Activated naive CD4-positive, alpha-beta T cell treated with anti-CD3 and anti-CD28 coated beads, Interleukin-2, amount 50 U/mL, for 72 hours (primary cell): ENCODE measurements around the gene FHAD1. TPM values are rescaled to one million over a fixed set of nuclear protein-coding genes. Genes with fewer than 3 reads are reported as not detected.
"Not testable (repeated sequence)": the region's sequence is repeated elsewhere in the genome, so short reads cannot be mapped to it uniquely, and the experiment has no call there.

Experiments
- ATAC-seq, 2 donors: fragments of 150-1000 bp; cut with Tn5 transposase; 2 replicates each; pipeline ENCODE4 v1.10.0; 2021; ENCODE audit warnings: mild to moderate bottlenecking in 2 of 2, moderate library complexity in 2 of 2
- DNase-seq, 2 donors: peaks; one replicate each; pipeline ENCODE4 v3.0.0; 2021 to 2022; ENCODE audit warnings: low spot score in 2 of 2
- H3K27ac Mint-ChIP-seq, 2 donors: one replicate each; pipeline ENCODE4 v1.8.0; 2022; ENCODE audit warnings: mild to moderate bottlenecking in 2 of 2, mixed read lengths in 2 of 2
- H3K36me3 Mint-ChIP-seq, 2 donors: one replicate each; pipeline ENCODE4 v1.8.0; 2022; ENCODE audit warnings: mixed read lengths in 2 of 2
- H3K9me3 Mint-ChIP-seq, 2 donors: one replicate each; pipeline ENCODE4 v1.8.0; 2022; ENCODE audit warnings: mixed read lengths in 2 of 2
- total RNA-seq, 2 donors: library from RNA; stranded (reverse); gene quantifications; one replicate each; pipeline ENCODE4 v1.2.3, GENCODE V29; 2022

Gene FHAD1
- total RNA-seq, 2 donors from 2014 or later: 0.27 TPM; not detected in 1

DNA sequence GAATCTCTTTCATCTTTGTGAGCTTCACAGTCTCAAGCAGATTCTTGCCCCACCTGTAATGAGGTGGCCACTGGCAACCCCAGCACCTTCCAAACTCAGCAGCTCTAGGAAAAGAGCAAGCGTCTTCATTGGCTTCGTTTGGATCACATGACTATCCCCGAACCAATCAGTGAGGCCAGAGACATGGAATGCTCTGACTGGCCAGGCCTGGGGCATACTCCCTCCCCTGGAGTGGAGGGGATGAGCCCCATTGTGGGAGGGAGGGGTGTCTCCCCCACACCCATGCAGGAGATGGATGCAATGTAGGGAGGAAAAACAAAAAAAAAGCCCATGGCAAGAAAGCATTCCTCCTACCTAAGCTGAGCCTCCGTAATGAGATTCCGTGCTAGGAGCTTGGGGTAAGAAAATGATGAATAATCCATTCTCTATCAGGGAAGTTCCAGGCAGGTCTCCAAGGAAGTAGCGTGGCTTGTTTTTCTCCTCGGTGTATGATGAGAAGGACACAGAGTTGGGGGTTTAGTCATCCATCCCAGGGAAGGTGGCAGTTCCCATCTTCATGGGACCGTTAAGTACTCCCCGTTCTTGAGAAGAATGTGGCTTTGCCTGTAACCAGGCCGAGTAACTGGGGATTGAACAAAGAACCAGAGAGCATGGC lies 32.7 kb downstream of the FHAD1 start:
- H3K9me3 Mint-ChIP-seq: no peaks in the 10 kb centered on the region
- no peaks in the 10 kb centered on the region for H3K36me3 Mint-ChIP-seq
- DNase-seq: peak in 1 of 2 donors; percentile 18
- no peak overlapping the region for H3K27ac Mint-ChIP-seq
- ATAC-seq: no peak

DNA sequence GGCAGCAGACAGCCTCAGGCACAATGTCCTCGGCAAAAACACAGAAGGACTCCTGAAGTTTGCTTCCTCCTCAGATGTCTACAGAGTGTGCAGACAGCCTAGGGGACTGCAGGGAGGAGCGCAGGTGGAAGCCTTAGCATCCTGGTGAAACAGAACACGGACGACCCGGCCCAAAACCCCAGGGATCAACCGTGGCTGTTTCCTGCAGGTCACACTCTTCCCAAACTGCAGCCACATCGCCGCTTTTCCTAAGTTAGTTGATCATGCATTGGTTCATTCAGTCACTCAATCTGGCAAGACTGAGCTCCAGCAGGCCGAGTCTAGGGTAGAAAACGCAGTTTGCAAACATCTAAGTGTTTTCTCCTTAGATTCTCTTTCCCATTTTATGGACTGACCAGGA lies 33.4 kb downstream of the FHAD1 start:
- DNase-seq (peak in 1 of 2 donors; percentile 7), ATAC-seq (no peak)
- Mint-ChIP-seq H3K36me3 (no peaks in the 10 kb centered on the region), H3K9me3 (no peaks in the 10 kb centered on the region), H3K27ac (no peak overlapping the region)

DNA sequence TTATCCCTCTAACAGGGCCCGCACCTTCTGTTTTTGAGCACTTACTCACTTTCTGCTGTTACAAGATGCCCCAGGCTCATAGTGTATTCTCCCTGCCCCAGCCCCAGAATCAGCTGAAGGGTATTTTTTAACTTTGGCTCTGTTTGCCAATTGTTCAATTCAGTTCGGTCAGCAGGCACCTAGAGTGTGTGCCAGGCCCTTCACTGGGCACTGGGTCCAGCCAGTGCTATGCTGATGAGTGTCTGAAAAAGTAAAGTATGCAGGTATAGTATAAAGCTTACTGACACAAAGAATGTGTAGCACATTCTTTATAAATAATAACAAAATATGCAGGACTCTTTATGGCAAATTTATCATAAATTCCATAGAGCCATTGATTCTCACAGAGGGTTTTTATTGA lies 35.0 kb downstream of the FHAD1 start:
- peaks cover 7 to 8% of the 10 kb centered on the region in 2 donors for H3K36me3 Mint-ChIP-seq
- DNase-seq (peak in 1 of 2 donors; percentile 4), ATAC-seq (no peak)
- H3K9me3 Mint-ChIP-seq: peaks cover 3 to 8% of the 10 kb centered on the region in 2 donors
- no peak overlapping the region for H3K27ac Mint-ChIP-seq

DNA sequence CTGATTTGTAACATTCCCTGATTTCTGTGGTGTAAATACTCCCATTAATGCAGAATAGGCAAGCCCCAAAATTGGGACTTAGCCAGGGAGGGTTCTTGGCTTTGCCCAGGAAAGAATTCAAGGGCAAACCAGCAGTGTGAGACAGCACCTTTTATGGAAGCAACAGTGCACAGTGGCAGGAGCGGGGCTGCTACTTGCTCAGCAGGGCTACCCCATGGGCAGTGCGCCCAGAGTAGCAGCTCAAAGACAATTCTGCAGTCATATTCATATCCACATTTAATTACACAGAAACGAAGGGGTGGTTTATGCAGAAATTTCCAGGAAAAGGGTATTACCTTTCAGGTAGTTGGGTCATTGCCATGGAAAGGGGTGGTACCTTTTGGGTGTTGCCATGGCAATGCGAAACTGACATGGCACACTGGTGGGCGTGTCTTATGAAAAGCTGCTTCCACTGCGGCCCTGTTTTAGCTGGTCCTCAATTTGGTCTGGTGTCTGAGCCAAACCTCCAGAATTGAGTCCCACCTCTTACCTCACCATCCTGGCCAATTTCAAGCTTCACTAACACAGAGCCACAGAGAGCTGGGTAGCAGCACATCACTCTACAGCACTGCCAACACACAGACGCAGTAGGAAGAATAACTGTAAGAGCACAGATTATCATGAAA lies 35.9 kb downstream of the FHAD1 start:
- no peak for ATAC-seq
- Mint-ChIP-seq H3K9me3 (peaks cover 7 to 12% of the 10 kb centered on the region in 2 donors), H3K27ac (no peak overlapping the region), H3K36me3 (peaks cover 9 to 11% of the 10 kb centered on the region in 2 donors)
- peak in 1 of 2 donors; percentile 40 for DNase-seq

DNA sequence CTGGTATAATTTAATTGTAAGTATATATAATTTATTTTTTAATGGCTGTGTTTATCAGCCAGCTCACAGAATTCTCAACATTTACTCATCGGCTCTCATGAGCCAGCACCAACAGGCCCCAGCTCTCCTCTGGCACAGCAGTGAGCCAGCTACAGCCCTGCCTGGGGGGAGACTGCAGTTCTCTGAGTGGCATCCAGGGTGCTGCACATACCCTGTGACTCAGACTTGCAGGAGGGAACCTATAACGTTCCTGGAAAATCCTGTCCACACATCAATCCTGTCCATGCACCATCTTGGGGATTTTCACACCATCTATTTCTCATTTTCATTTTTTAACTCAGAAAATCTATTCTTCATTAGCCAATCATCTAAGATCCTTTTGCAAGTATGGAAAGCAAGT lies 36.5 kb downstream of the FHAD1 start:
- Mint-ChIP-seq H3K9me3 (peaks cover 7 to 12% of the 10 kb centered on the region in 2 donors), H3K27ac (no peak overlapping the region), H3K36me3 (peaks cover 9 to 11% of the 10 kb centered on the region in 2 donors)
- DNase-seq: no peak
- ATAC-seq: no peak

DNA sequence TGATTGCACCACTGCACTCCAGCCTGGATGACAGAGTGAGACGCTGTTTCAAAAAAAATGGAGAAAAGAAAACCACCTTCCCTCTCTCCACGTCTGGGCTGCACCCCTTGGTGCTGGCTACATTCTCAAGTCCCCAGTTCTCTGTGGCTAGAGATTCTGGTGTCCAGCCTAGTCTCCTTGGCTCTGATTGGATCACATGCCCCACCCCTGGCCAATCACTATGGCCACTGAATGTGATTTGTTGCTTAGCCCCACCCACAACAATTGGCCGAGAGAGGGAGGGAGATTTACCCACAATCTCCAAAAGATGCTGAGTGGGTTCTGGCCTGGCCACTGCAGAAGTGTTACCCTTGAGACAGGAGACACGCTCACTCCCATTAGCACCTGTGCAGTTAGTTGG lies 39.4 kb downstream of the FHAD1 start:
- no peak overlapping the region for H3K27ac Mint-ChIP-seq
- DNase-seq (peak in 1 of 2 donors; percentile 30), ATAC-seq (no peak)
- peaks cover 9 to 11% of the 10 kb centered on the region in 2 donors for H3K36me3 Mint-ChIP-seq
- peaks cover 7 to 12% of the 10 kb centered on the region in 2 donors for H3K9me3 Mint-ChIP-seq

DNA sequence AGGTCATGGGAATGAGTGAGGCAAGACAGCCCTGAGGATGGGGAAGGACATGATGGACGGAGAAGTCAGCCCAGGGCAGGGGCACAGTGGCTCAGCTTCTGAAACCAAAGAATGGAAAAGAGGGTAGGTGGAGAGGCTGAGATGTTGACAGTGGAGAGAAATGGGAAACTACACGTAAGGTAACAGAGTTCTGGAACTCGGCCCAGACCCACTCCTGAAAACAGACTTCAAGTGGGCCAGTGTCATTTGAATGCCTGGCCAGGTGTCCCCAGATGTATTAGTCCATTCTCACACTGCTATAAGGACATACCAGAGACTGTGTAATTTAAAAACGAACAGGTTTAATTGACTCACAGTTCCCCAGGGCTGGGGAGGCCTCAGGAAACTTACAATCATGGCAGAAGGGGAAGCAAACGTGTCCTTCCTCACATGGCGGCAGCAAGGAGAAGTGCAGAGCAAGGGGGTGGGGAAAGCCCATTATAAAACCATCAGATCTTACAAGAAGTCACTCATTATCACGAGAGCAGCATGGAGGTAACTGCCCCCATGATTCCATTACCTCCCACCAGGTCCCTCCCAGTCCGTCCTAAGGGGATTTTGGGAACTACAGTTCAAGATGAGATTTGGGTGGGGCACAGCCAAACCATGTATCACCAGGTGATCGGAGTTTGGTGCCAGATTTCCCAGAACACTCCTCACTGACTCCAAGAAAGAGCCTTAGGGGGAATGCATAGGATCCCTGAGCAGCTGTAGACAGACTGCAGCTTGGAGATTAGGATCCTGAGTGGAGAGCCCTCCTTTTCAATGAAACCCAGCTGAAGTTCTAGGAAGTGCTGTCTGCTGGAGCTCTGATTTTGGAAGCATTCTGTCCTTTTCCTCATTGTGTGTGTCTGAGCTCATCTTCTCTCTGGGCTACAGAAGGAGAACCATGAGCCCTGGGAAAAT lies 40.3 kb downstream of the FHAD1 start:
- H3K36me3 Mint-ChIP-seq: peaks cover 9 to 11% of the 10 kb centered on the region in 2 donors
- no peak overlapping the region for H3K27ac Mint-ChIP-seq
- no peak for DNase-seq

DNA sequence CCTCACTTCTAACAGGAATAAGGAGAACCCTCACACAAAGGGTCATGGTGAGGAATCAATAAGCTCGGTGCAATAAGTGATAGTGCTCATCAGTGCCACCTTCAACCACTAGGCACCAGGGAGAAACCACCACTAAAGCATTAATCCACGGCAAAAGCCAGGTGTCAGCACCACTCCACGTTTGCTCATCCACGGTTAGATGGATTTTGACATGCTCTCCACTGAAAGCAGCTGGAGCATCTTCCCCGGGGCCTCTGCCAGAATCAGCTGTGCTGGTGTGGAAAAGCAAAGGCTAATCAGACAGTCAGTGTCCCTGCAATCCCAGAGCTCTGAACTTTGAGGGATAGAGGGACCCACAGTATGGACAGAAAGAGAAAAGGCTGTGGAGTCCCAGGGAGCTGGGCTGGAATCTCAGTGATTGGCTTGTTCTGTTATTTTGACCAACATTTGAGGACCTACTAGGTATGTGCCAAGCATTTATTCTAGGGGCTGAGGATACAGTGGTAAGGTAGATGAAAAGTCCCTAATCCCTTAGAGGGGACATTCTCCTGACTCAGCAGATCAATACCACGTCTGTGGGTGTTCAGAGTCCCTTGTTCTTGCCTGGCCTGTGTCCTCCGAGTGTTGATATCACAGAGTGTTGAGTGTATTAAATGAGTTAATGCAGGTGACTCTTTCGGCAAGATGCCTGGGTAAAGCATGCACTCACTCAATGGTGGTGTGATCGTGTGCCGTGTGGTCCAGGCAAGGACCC lies 41.3 kb downstream of the FHAD1 start:
- DNase-seq (peak in 1 of 2 donors; percentile 6), ATAC-seq (no peak)
- Mint-ChIP-seq H3K9me3 (peaks cover 7 to 12% of the 10 kb centered on the region in 2 donors), H3K27ac (no peak overlapping the region), H3K36me3 (peaks cover 9 to 11% of the 10 kb centered on the region in 2 donors)

More for the DNA sequence above, 40.3 kb downstream of the FHAD1 start:
- H3K9me3 Mint-ChIP-seq: peaks cover 7 to 12% of the 10 kb centered on the region in 2 donors
- no peak for ATAC-seq

DNA sequence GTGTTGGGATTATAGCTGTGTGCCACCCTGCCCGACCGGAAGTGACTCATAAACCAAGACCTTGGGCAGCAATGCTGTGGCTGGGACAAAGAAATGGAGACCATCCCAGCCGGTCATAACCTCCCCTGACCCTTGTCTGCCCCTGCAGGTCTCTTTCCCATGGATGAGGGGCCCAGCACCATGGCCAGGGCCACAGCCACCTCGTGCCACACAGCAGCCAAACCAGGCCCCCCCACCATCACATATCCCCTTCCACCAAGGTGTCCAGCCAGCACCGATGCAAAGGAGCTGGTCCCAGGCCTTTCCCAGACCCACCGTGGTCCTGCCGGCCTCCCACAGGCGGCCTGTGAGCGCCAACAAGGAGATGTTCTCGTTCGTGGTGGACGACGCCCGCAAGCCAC lies 42.2 kb downstream of the FHAD1 start:
- DNase-seq: peak in 1 of 2 donors; percentile 51
- ATAC-seq: no peak
- Mint-ChIP-seq H3K27ac (no peak overlapping the region), H3K9me3 (peaks cover 7 to 12% of the 10 kb centered on the region in 2 donors), H3K36me3 (peaks cover 9 to 11% of the 10 kb centered on the region in 2 donors)

DNA sequence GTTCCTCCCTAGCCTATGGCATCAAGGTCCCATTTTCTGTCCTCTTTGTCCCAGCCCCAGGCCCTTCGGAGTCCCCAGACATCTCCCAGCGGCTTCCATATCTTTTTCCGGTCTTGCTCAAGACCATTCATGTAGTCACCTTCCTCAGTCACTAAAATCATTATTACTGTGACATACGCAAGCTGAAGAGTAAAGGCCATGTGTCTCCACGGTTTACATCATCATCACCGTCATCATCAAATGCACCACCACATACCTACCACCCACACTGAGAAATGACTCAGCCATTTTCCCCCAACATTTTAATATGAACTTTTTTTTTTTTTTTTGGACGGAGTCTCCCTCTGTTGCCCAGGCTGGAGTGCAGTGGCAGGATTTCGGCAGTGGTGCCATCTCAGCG lies 43.4 kb downstream of the FHAD1 start:
- H3K27ac Mint-ChIP-seq: peak overlapping the region; percentile 2 to 41
- ATAC-seq (peak; percentile 83 to 84), DNase-seq (peak in 1 of 2 donors; percentile 37)
- peaks cover 7 to 12% of the 10 kb centered on the region in 2 donors for H3K9me3 Mint-ChIP-seq
- H3K36me3 Mint-ChIP-seq: peaks cover 9 to 11% of the 10 kb centered on the region in 2 donors

DNA sequence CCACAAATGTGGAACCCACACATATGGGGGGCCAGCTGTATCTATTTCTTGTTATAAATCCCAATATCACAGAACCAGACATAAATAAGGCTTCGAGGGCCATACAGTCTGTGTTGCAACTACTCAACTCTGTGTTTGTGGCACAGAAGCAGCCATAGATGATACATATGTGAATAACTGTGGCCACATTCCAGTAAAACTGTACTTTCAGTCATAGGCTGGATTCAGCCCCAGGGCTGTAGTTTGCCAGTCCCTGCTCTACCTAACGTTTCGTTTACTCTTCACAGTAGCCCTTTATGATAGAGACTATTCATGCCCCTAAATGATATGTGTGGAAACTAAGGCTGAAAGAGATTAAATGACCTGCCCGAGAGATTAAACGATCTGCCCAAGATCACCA lies 48.7 kb downstream of the FHAD1 start:
- Mint-ChIP-seq H3K27ac (no peak overlapping the region), H3K9me3 (no peaks in the 10 kb centered on the region), H3K36me3 (no peaks in the 10 kb centered on the region)
- no peak for DNase-seq
- no peak for ATAC-seq

DNA sequence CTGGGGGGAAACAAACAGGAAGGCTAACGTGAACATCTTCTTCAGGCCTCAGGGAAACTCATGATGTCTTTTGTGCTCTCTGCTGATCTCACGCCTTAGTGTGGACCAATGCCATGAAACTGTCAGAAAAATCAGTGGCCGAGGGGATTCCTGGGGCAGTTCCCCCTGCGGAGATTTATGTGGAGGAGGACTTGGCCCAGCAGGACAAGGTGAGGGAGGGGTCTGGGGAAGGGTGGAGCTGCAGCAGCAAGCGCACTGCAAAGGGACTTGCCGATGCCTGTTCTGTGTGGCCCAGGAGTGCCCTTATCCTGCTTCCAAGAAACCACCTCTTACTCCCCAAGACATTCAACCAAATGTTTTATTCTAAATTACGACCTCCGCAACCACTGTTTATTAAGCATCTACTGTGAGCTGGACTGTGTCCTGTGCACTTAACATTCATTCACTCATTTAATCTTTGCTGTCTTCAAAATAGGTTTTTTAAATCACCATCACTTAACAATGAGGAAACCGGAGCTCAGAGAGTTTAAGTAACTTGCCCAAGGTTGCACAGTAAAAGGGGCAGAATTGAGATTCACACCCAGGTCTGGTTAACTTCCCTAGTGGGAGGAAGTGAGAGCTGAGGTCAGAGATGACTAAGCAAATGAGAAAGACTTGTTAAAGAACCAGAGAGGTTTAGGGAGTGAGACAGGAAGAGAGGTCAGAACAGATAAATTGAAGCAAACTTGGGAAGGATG lies 49.7 kb downstream of the FHAD1 start:
- ATAC-seq: peak; percentile 74 to 86
- no peaks in the 10 kb centered on the region for H3K9me3 Mint-ChIP-seq
- H3K36me3 Mint-ChIP-seq: no peaks in the 10 kb centered on the region
- H3K27ac Mint-ChIP-seq: no peak overlapping the region
- DNase-seq: no peak

DNA sequence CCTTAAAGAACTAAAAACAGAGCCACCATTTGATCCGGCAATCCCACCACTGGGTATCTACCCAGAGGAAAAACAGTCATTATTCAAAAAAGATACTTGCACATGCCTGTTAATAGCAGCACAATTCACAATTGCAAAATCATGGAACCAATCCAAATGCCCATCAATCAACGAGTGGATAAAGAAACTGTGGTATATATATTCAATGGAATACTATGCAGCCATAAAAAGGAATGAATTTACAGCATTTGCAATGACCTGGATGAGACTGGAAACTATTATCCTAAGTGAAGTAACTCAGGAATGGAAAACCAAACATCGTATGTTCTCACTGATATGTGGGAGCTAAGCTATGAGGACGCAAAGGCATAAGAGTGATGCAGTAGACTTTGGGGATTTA lies 51.0 kb downstream of the FHAD1 start:
- H3K9me3 Mint-ChIP-seq, DNase-seq, H3K27ac Mint-ChIP-seq, H3K36me3 Mint-ChIP-seq, ATAC-seq: not testable (repeated sequence)

DNA sequence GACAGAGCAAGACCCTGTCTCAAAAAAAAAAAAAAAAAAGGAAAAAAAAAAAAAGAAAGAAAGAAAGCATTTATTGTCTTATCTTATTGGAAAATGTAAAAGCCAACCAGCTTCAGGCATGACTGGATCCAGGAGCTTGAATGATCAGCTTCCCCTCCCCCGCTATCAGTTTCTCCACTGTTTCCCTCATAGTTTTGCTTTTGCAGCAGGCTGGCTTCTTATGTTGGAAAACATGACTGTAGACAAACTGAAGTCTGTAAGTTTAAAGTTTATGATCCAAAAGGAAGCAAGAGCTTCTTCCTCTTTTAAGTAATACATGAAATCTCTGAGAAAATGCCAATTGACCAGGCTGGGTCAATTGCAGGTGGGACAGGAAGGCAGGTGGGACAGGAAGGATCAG lies 52.2 kb downstream of the FHAD1 start:
- H3K36me3 Mint-ChIP-seq: no peaks in the 10 kb centered on the region
- ATAC-seq (no peak), DNase-seq (no peak)
- no peaks in the 10 kb centered on the region for H3K9me3 Mint-ChIP-seq
- no peak overlapping the region for H3K27ac Mint-ChIP-seq

DNA sequence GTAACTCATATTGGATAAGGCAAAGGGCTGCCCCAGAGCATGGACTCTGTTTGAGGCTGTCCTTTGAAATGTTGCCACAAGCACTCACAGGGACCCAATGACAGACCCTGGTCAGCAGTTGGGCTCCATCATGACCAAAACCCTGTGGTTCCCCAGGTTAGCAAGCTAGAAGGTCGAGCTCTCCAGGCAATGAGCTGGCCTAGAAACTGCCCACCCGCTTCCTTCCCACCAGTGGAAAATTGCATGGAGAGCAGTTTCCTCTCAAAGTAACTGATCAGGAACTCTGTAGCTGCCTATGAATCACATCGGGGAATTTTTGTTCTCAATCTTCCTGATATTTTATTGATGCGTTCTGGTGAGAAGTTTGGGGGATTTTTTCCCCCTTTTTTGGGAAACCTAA lies 52.8 kb downstream of the FHAD1 start:
- no peak for DNase-seq
- Mint-ChIP-seq H3K9me3 (no peaks in the 10 kb centered on the region), H3K36me3 (no peaks in the 10 kb centered on the region), H3K27ac (no peak overlapping the region)
- ATAC-seq: no peak

DNA sequence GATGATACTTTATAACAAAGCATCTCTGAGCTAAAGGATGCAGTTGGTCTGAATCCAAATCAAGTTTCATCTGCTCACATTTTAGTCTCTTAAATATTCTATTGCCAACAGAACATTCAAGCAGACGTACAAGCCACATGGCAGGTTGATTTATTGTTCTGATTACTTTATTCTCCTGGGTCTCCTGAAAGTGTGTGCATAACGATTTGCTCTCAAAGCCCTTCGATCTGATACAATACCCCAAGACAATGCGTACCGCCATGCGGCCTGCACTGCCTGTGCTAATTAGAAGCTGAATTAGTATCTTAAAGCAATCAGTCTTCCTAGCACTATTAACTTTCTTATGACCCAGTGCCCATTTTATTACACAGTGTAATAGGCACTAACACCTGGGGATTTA lies 56.9 kb downstream of the FHAD1 start:
- Mint-ChIP-seq H3K9me3 (no peaks in the 10 kb centered on the region), H3K36me3 (no peaks in the 10 kb centered on the region), H3K27ac (no peak overlapping the region)
- ATAC-seq (no peak), DNase-seq (no peak)
